Panc1 (cell line): ENCODE results near the gene OGFOD3.

Source experiments
- CTCF ChIP-seq: fragments of 450-650 bp; IDR thresholded peaks from 2 replicates; pipeline ENCODE4 v1.5.1; 2017; ENCODE audit warnings: mild to moderate bottlenecking
- POLR2AphosphoS5 ChIP-seq: IDR thresholded peaks from 2 replicates; pipeline ENCODE4 v1.6.1; 2012; ENCODE audit warnings: mild to moderate bottlenecking, low read depth, low read length, moderate library complexity
- SIN3A ChIP-seq: IDR thresholded peaks from 2 replicates; pipeline ENCODE4 v1.6.1; 2012; ENCODE audit warnings: low read depth, mild to moderate bottlenecking, low read length, moderate library complexity, borderline replicate concordance; ENCODE audit not compliant: insufficient read depth
- TCF7L2 ChIP-seq: IDR thresholded peaks from 2 replicates; pipeline ENCODE4 v1.6.1; 2011; ENCODE audit warnings: mild to moderate bottlenecking, low read depth, low read length, inconsistent platforms

GRCh38 chr17:82394278-82394677 is 24.1 kb downstream of the OGFOD3 start:
- TF ChIP-seq CTCF (no peak), POLR2AphosphoS5 (no peak), TCF7L2 (no peak), SIN3A (no peak)
